Placental epithelial cell (primary cell): Measurements from ENCODE around the gene NOTCH3. TPM values are rescaled to one million over a fixed set of nuclear protein-coding genes. Genes with fewer than 3 reads are reported as not detected.

ENCODE experiments used
- small RNA-seq: library from RNA; depleted of rRNA; stranded (forward); fragments of <200 nt; gene quantifications from one replicate; pipeline ENCODE3, GENCODE V24; 2012
- total RNA-seq: library from RNA; depleted of rRNA; stranded (reverse); fragments of >200 nt; gene quantifications from 2 replicates; pipeline ENCODE4 v1.2.3, GENCODE V29; 2012

Gene NOTCH3
- 0.43 and 1.6 TPM in 2 replicates for total RNA-seq

GRCh38 chr19:15200553-15201364 lies at the start of gene NOTCH3:
Gene NOTCH3, minus strand, starts transcription at chr19:15200995. Its CDS starts 90 bp downstream, at chr19:15200905.

Small RNAs within 50 kb of the gene (small RNA-seq; reads per million reads assigned to genes)
- gene MIR6795 (not detected), gene RNU6-782P (not detected)

Other genes with a start within 250 kb of the NOTCH3 start
- gene SLC1A6, start 221.1 kb downstream of the NOTCH3 start, total RNA-seq = 16.4 and 82.8 TPM in 2 replicates
- not detected in 2 replicates for gene CASP14, start 151.5 kb downstream of the NOTCH3 start, total RNA-seq
- gene OR1I1, start 118.8 kb downstream of the NOTCH3 start, total RNA-seq = not detected in 2 replicates
- gene SYDE1, start 93.6 kb downstream of the NOTCH3 start, total RNA-seq = 24.3 and 37.2 TPM in 2 replicates
- gene EPHX3, start 31.5 kb upstream of the NOTCH3 start, total RNA-seq = 0.11 TPM in 1 of 2 replicates, not detected in the other
- 26.8 and 28.7 TPM in 2 replicates for gene BRD4, start 131.5 kb upstream of the NOTCH3 start, total RNA-seq
- 23.9 and 27.5 TPM in 2 replicates for gene AKAP8, start 178.8 kb upstream of the NOTCH3 start, total RNA-seq
- 49.5 and 64.7 TPM in 2 replicates for gene AKAP8L, start 218.0 kb upstream of the NOTCH3 start, total RNA-seq
- gene WIZ, start 249.0 kb upstream of the NOTCH3 start, total RNA-seq = 13.3 and 14.6 TPM in 2 replicates